ENCODE results near the gene NOTCH2. TPM values are rescaled to one million over a fixed set of nuclear protein-coding genes. Genes with fewer than 3 reads are reported as not detected.
A peak's percentile ranks its signal among the peaks of the same experiment; 100 is the strongest.

The NOTCH2 gene
- total RNA-seq, 1 donor from 2014 or later = 100 TPM

DNA sequence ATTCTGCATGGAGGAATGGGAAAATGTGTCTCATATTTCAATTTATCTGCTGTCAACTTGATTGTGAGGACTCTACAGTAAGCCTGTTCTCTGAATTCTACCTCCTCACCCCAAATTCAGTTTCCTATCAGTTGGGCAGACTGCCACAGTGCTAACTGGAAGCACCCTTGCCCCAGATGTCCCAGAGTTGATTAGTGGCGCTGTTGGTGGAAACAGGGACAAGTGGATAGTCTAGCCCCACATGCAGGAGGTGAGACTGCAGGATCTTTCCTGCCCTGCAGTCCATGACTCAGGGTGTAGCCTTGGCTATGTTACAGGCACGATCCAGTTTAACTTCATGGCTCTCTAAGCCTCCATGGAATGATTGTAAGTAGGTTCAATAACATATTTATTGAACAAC, 195.3 kb downstream of the NOTCH2 start:
- no peak for DNase-seq (ENCODE audit: low spot score)

GRCh38 chr1:119873135-119874015, 196.1 kb downstream of the NOTCH2 start:
- no peak for DNase-seq (ENCODE audit: low spot score)

- DNase-seq (ENCODE audit: low spot score) = no peak
Observed at GRCh38 chr1:119871881-119872280, 197.6 kb downstream of the NOTCH2 start.

DNA sequence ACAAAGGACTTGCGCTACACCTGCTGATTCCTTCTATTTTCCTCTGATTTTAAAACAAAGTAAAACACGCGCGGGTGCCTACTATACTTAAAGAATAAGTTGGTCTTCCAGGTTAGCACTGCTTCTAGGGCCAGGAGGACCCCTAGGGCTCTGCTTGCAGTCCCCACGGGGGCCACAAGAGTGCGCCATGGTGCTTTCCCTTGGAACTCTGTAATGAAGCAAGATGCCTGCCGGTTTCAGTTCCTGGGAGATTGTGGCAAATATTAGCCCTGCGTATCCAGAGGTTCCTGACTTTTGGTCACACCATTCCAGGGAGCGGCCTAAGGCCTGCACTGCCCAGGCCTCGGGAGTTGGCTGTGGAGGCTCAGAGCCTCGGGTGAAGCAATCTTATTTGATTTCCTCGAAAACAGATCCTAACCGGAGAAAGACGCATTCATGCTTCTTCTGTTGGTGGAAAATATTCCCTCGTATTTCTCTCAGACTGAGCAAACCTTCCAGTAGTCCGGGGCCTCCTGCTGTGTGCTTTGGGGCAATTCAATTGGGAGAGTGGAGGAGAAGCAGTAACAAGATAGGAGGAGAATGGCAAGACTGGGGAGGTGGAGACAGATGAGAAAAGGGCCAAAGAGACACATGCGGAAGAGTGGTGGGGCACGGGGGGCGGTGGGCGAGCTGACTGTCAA, 198.4 kb downstream of the NOTCH2 start:
- peak; percentile 65 for DNase-seq (ENCODE audit: low spot score)

DNA sequence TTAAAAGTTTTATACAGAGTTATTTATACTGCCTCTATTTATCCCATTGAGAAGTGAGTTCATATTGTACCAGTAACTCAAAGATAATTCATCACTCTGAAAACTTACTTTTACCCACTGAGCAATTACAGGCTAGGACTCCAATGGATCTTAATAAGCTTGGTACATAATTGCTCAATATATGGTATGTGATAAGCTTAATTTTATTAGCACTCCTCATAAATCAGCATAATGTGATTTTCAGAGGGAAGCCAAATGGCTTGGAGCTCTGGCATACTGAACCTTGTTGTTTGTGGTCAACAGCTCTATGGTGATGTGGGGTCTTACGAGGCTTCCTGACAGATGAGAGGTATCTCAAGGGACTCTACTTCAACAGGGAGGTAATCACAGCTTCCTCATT, 199.5 kb downstream of the NOTCH2 start:
- no peak for DNase-seq (ENCODE audit: low spot score)

DNA sequence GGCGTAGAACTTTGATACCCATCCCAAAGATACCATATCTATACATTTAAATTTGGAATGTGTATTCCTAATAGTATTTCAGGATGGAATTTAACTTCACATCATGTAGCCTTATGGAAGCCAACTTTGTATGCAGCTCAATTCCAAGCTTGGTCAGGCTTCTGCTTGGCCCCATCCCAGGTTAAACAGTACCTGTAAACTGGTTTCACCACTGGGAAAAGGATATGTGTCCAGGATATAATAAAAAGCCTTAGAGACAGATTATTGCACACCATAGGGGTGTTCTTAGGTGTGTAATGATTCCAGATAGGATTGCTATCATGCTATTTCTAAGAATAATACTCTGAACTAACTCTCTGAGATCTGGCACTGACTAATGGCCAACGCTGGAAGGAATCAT, 201.3 kb downstream of the NOTCH2 start:
- no peak for DNase-seq (ENCODE audit: low spot score)

DNA sequence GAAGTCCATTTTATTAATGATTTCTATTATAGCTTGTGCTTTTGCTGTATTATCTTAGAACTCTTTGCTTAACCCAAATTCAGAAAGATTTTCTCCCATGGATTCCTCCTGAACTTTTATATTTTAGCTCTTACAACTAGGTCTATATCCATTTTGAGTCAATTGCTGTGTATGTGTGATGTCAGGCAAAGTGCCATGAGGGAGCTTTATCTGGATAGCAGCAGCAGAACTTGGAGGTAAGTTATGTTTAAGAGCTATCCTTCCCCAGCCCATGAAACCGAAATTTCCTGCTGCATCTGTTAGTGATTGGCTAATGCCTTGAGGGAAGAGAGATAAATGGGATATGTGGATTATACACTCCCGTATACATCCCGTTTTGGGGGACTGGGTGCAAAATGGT, 203.0 kb downstream of the NOTCH2 start:
- DNase-seq (ENCODE audit: low spot score) = no peak

DNA sequence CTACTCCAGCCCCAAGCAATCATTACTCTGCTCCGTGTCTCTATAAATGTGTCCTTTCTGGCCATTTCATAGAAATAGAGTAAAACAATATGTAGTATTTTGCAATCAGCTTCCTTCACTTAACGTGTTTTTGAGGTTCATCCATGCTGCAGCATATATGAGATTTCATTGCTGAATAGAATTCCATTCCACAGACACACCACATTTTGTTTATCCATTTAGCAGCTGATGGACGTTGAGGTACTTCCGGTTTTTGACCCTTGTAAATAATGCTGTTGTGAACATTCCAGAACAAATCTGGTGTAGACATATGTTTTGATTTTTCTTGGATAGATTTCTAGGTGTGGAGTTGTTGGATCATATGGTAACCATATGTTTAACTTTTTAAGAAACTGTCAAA, 203.8 kb downstream of the NOTCH2 start:
- no peak for DNase-seq (ENCODE audit: low spot score)

DNA sequence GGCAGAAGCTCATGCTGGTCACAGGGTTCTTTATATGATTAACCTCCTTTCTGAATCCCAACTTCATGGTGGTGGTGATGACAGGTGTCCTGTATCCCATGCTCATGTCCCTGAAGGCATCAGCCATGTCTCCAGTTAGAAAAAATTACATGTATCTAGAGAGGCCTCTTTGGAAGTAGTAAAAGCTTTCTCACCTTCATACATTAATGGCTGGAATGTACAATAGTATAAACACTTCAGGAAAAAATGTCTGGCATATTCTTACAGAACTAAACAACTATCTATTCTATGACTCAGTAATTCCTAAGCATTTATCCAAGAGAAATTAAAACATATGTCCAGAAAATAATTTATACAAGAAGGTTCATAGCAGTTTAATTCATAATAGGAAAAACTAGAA, 207.2 kb downstream of the NOTCH2 start:
- DNase-seq (ENCODE audit: low spot score) = no peak

Other genes starting within 250 kb of the NOTCH2 start
- not detected for gene ADAM30, start 173.1 kb downstream of the NOTCH2 start, total RNA-seq
- gene SEC22B, start 106.9 kb upstream of the NOTCH2 start, total RNA-seq = 35.2 TPM

All from ureter (tissue), 1 donor.